NCI-H748 treated with DMSO at 0.1 percent for 48 hours (cell line): ENCODE measurements around the gene SRRM4.
A peak's percentile ranks its signal among the peaks of the same experiment; 100 is the strongest.
"Not testable (repeated sequence)": the region's sequence is repeated elsewhere in the genome, so short reads cannot be mapped to it uniquely, and the experiment has no call there.

Source experiments
- DNase-seq: peaks from one replicate; lab custom pipeline; 2025; lab: John Stamatoyannopoulos, UW

Gene SRRM4

GRCh38 chr12:119071176-119071575 lies 89.8 kb downstream of the SRRM4 start:
- no peak for DNase-seq

- DNase-seq: no peak
These were observed 90.4 kb downstream of the SRRM4 start for GRCh38 chr12:119071638-119072231.

DNA sequence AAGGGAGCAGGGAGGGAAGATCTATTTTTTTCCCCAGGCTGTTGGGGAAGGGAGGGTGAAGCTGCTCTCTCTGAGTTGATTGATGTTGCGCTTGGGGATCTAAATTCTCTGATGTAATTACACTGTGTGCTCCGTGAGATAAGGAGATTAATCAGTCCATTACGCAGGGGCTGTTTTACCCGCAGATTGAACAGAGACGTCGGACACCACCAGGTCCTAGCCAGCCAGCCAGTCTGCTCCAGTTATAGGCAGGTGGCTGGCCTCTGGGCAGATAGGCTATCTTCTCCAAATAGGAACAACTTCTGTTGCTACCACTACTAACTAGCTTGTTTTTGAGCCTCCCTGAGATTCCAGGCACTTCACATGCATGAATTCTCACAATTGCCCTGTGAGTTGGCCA lies 91.1 kb downstream of the SRRM4 start:
- DNase-seq: no peak

GRCh38 chr12:119075222-119075787 lies 94.0 kb downstream of the SRRM4 start:
- DNase-seq: no peak

- no peak for DNase-seq
These were observed 94.6 kb downstream of the SRRM4 start for GRCh38 chr12:119075918-119076317.

GRCh38 chr12:119079530-119079929 lies 98.2 kb downstream of the SRRM4 start:
- no peak for DNase-seq

GRCh38 chr12:119082016-119082415 lies 100.7 kb downstream of the SRRM4 start:
- no peak for DNase-seq

GRCh38 chr12:119082496-119082895 lies 101.2 kb downstream of the SRRM4 start:
- no peak for DNase-seq

DNA sequence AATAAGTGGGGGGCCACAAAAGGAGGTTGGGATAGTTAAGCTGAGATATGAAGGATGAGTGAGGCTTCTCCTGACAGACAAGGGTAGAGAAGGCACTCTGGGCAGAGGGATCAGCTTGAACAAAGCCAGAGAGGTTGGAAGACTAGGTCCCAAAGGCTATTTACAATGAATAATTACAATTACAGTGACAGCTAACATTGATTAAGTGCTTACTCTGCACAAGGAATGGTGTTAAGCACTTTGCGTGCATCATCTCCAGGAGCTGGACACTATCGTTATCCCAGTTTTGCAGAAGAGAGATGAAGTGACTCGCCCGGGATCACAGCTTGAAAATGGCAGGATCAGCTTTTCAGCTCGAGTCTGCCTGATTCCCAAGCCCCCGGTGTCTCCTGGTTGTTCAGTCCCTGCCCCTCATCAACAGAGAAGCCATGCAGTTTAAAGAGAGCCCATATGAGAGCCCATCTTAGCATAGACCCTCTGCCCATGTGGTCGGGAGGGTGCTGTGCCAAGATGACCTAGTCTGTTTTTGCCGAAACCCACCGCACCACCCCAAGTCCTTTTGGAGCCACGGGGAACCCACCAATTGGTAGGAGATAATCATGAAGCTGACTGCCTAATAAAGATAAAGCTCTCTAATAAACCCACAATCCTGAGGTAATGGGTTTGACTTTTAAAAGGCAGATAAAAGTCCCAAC lies 107.5 kb downstream of the SRRM4 start:
- DNase-seq: no peak

DNA sequence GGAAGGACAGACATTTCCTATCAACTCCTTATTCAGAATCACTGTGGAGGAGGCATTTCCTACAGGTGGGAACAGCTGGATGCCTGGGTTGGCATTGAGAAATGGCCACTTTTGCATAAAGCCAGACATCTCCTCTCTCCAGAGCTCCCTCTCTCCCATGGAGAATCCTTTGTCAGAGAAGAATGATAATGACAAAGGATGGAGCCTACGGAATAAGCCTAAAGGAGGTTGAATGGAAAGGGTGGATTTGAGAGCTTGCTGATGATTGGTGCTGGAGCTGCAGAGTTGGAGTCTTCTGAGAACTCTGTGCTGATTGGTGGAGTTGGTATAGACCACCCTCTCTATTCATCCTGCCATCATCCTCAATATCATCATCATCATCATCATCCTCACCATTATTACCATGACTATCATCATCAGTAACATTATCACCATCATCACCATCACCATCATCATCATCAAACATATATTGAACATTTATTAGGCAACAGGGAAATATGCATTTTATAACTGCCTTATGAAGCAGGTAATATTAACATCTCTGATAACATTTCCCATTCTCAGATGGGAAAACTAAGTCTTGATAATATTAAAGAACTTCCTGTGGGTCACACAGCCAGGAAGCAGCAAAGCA lies 108.2 kb downstream of the SRRM4 start:
- DNase-seq: no peak

GRCh38 chr12:119090276-119090675 lies 108.9 kb downstream of the SRRM4 start:
- DNase-seq: no peak

- no peak for DNase-seq
These were observed 109.5 kb downstream of the SRRM4 start for GRCh38 chr12:119090865-119091264.

- no peak for DNase-seq
These were observed 115.3 kb downstream of the SRRM4 start for GRCh38 chr12:119096429-119097202.

DNA sequence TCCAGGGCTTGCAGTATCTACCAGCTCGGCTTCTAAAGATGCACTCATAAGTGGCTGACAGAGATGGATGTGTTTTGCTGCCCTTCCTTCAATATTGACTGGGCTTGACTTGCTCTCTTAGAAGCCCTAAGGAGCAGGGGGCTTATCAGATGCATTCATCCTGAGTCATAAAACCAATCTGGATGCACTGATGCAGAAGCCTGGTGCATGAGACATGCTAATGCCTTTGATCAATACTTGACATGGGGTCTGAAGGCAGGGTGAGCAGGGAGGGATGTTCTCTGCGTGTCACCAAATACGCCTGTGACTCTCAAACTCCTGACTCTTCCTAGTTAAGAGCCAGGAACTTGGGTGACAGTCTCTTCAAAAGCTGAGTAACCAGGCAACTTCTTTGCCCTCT lies 119.6 kb downstream of the SRRM4 start:
- DNase-seq: no peak

GRCh38 chr12:119102274-119102673 lies 120.9 kb downstream of the SRRM4 start:
- no peak for DNase-seq

GRCh38 chr12:119102714-119103113 lies 121.4 kb downstream of the SRRM4 start:
- no peak for DNase-seq

DNA sequence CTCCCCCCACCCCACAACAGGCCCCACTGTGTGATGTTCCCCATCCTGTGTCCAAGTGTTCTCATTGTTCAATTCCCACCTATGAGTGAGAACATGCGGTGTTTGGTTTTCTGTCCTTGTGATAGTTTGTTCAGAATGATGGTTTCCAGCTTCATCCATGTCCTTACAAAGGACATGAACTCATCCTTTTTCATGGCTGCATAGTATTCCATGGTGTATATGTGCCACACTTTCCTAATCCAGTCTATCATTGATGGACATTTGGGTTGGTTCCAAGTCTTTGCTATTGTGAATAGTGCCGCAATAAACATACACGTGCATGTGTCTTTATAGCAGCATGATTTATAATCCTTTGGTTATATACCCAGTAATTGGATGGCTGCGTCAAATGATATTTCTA lies 123.6 kb downstream of the SRRM4 start:
- not testable (repeated sequence) for DNase-seq

DNA sequence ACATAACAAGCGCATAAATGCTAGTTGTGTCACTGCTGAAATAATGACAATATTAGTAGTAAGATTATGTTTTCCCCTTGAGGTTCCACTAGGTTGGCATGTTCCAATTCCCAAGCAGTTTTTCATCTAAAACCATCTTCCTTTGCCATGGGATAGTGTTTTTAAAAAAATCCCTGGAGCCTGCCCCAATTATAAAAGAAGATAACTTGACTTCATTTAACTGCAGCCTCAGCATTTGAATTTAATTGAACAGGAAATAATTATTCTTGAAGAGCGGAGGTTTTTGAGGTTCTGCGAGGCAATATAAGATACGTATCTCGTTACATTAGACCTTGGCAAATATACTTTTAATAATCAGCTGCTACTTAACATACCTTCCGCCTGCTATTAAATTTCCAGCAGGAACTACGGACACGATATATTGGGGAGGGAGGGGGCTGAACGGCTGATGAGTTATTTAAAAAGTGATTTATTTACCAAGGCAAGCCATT lies 132.2 kb downstream of the SRRM4 start:
- no peak for DNase-seq

DNA sequence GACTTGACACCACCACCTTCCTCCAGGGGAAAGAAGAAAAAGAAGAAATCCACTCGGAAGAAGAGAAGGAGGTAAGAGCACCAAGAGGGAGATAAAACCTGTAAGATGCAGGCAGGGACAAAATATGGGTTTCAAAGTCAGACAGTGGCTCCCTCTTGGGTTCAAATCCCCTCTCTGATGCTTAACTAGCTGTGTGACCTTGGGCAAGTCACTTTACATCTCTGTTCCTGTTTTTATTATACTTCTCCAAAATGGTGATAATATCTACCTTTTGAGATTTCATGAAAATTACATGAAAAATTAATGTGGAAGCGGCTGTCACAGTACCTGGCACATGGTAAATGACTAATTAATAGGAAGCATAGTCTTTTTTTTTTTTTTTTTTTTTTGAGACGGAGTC lies 133.0 kb downstream of the SRRM4 start:
- DNase-seq: no peak

GRCh38 chr12:119115296-119115905 lies 134.1 kb downstream of the SRRM4 start:
- peak; percentile 53 for DNase-seq

DNA sequence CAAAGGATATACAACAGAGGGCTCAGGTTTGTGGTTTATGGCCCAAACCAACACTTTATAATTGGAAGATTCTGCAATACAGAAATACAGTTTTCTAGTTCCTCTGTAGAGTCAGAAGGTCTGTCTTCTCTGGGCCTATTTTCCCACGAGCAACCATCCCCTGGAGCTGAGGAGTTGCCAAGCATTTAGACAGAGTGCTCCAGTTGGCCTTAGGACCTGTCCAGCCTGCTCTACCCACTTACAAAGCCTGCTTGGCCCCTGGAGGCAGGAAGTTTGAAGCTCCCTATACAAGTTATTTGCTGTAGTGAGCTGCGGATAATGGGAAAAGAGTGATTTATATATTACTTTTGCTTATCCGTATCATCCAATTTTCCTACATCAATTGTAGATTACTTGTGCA lies 136.6 kb downstream of the SRRM4 start:
- no peak for DNase-seq

DNA sequence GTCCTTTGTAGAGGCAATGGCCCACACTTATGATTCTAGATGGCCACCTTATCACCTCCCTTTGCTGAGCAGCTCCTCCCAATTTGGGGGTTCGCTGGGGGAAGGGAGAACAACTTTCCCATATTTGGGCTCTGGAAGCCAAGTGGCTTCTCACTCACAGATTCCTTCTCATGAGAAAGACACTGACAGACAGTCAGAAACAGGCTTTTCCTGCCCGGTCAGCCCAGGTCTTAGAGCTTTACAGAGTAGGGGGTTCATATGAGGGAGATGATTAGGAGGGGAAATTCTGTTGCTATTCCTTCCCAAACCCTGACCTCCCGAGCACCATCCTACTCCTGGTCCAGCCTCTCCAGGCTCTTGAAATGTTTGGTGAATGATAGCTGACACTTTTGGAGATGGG lies 137.3 kb downstream of the SRRM4 start:
- DNase-seq: no peak
